Trophoblast cell (in vitro differentiated cells and primary cell): ENCODE results near the gene PBX1.
A peak's percentile ranks its signal among the peaks of the same experiment; 100 is the strongest.

Source experiments
- DNase-seq, 2 donors: peaks; one replicate each; pipeline ENCODE4 v3.0.0-alpha.2; 2016
- H2AFZ ChIP-seq: 2 replicates; pipeline ENCODE4 v1.6.1; 2013; ENCODE audit warnings: low read length, moderate library complexity, mild to moderate bottlenecking; ENCODE audit not compliant: insufficient read depth, poor library complexity
- H2AK5ac ChIP-seq: 2 replicates; pipeline ENCODE4 v1.6.1; 2013; ENCODE audit warnings: mild to moderate bottlenecking, low read length
- H2BK120ac ChIP-seq: 2 replicates; pipeline ENCODE4 v1.6.1; 2013; ENCODE audit warnings: low read length, mild to moderate bottlenecking, moderate library complexity; ENCODE audit not compliant: insufficient read depth, poor library complexity
- H2BK12ac ChIP-seq: 2 replicates; pipeline ENCODE4 v1.6.1; 2013; ENCODE audit warnings: mild to moderate bottlenecking, low read length, moderate library complexity
- H2BK5ac ChIP-seq: 2 replicates; pipeline ENCODE4 v1.6.1; 2013; ENCODE audit warnings: low read length, low read depth, moderate library complexity, mild to moderate bottlenecking; ENCODE audit not compliant: poor library complexity
- H3K14ac ChIP-seq: 2 replicates; pipeline ENCODE4 v1.6.1; 2013; ENCODE audit warnings: mild to moderate bottlenecking, low read length
- H3K18ac ChIP-seq: 2 replicates; pipeline ENCODE4 v1.6.1; 2013; ENCODE audit warnings: mild to moderate bottlenecking, low read length
- H3K23ac ChIP-seq: 2 replicates; pipeline ENCODE4 v1.6.1; 2013; ENCODE audit warnings: low read length
- H3K27ac ChIP-seq: 2 replicates; pipeline ENCODE4 v1.5.1; 2013; ENCODE audit warnings: low read depth, mild to moderate bottlenecking, inconsistent platforms, low read length, moderate library complexity
- H3K27me3 ChIP-seq: 2 replicates; pipeline ENCODE4 v1.6.1; 2013; ENCODE audit warnings: inconsistent platforms, mild to moderate bottlenecking, low read length, moderate library complexity; ENCODE audit not compliant: insufficient read depth
- H3K36me3 ChIP-seq, 2 experiments: 1 replicate in 1 of 2; 2 replicates in 1 of 2; pipeline ENCODE4 v1.6.1; 2013; ENCODE audit warnings: low read length in 2 of 2, mild to moderate bottlenecking in 2 of 2, moderate library complexity in 1 of 2; ENCODE audit not compliant: insufficient read depth in 2 of 2, control insufficient read depth in 1 of 2
- H3K4ac ChIP-seq: 2 replicates; pipeline ENCODE4 v1.6.1; 2013; ENCODE audit warnings: low read depth, mild to moderate bottlenecking, low read length, moderate library complexity
- H3K4me1 ChIP-seq, 2 experiments: 1 replicate in 1 of 2; 2 replicates in 1 of 2; pipeline ENCODE4 v1.6.1; 2013; ENCODE audit warnings: low read length in 2 of 2, mild to moderate bottlenecking in 2 of 2, moderate library complexity in 1 of 2; ENCODE audit not compliant: insufficient read depth in 2 of 2, control insufficient read depth in 1 of 2
- H3K4me2 ChIP-seq: 2 replicates; pipeline ENCODE4 v1.6.1; 2013; ENCODE audit warnings: inconsistent platforms, mild to moderate bottlenecking, low read length, moderate library complexity
- H3K4me3 ChIP-seq: 2 replicates; pipeline ENCODE4 v1.5.1; 2013; ENCODE audit warnings: mild to moderate bottlenecking, low read depth, low read length, inconsistent platforms
- H3K79me1 ChIP-seq: one replicate; pipeline ENCODE4 v1.6.1; 2013; ENCODE audit warnings: low read length
- H3K79me2 ChIP-seq: 2 replicates; pipeline ENCODE4 v1.6.1; 2013; ENCODE audit warnings: low read length, mild to moderate bottlenecking; ENCODE audit not compliant: control insufficient read depth, insufficient read depth, poor library complexity
- H3K9ac ChIP-seq: 2 replicates; pipeline ENCODE4 v1.6.1; 2013; ENCODE audit warnings: mild to moderate bottlenecking, low read length
- H3K9me3 ChIP-seq: 2 replicates; pipeline ENCODE4 v1.6.1; 2013; ENCODE audit warnings: low read depth, mild to moderate bottlenecking, control low read depth, inconsistent platforms, low read length; ENCODE audit not compliant: insufficient read depth
- H4K12ac ChIP-seq: 2 replicates; pipeline ENCODE4 v1.6.1; 2013; ENCODE audit warnings: low read depth, mild to moderate bottlenecking, low read length, moderate library complexity
- H4K8ac ChIP-seq: 2 replicates; pipeline ENCODE4 v1.6.1; 2013; ENCODE audit warnings: low read depth, mild to moderate bottlenecking, low read length, moderate library complexity
- H4K91ac ChIP-seq: one replicate; pipeline ENCODE4 v1.6.1; 2013; ENCODE audit warnings: low read depth, mild to moderate bottlenecking, low read length, moderate library complexity
- WGBS: extraction: QIAGEN DNeasy Blood & Tissue Kit; methylation state at CpG from one replicate; pipeline ENCODE4 v1.1.7; 2013; ENCODE audit warnings: missing lambda C conversion rate; ENCODE audit not compliant: insufficient read length, insufficient coverage; ENCODE audit errors: extremely low coverage; 5-methylcytosine and 5-hydroxymethylcytosine counted together

The PBX1 gene

GRCh38 chr1:164754088-164754600 lies 195.2 kb downstream of the PBX1 start:
- Histone ChIP-seq H4K8ac (peak overlapping the region; percentile 40), H2BK12ac (peak overlapping the region; percentile 19), H3K27me3 (no peaks in the 10 kb centered on the region), H3K18ac (peak overlapping the region; percentile 79), H3K9me3 (no peaks in the 10 kb centered on the region), H2BK5ac (no peak overlapping the region), H3K9ac (no peak overlapping the region), H3K4me1 (peaks cover 0 to 8% of the 10 kb centered on the region in 2 experiments), H3K27ac (no peak overlapping the region), H3K36me3 (no peaks in the 10 kb centered on the region), H2AFZ (no peak overlapping the region), H3K4me3 (no peak overlapping the region), H3K79me1 (peaks cover 5% of the 10 kb centered on the region), H3K4ac (peak overlapping the region; percentile 24), H3K4me2 (no peak overlapping the region), H4K12ac (no peak overlapping the region), H3K23ac (no peak overlapping the region), H3K14ac (peak overlapping the region; percentile 34), H3K79me2 (no peaks in the 10 kb centered on the region), H2BK120ac (peak overlapping the region; percentile 27), H4K91ac (no peak overlapping the region), H2AK5ac (no peak overlapping the region)
- WGBS = no CpG with 5 or more reads among the region's 8 CpGs
- no peak for DNase-seq

- Histone ChIP-seq H3K9me3 (no peaks in the 10 kb centered on the region), H3K4me1 (peaks cover 3 to 5% of the 10 kb centered on the region in 2 experiments), H3K4me3 (no peak overlapping the region), H3K9ac (peak overlapping the region; percentile 24), H3K36me3 (peaks cover 0 to 3% of the 10 kb centered on the region in 2 experiments), H3K27me3 (no peaks in the 10 kb centered on the region), H3K14ac (no peak overlapping the region), H2BK120ac (no peak overlapping the region), H3K23ac (no peak overlapping the region), H3K27ac (no peak overlapping the region), H3K79me2 (peaks cover 2% of the 10 kb centered on the region), H3K79me1 (peaks cover 5% of the 10 kb centered on the region), H2BK5ac (no peak overlapping the region), H4K8ac (peak overlapping the region; percentile 22), H4K91ac (no peak overlapping the region), H3K18ac (peak overlapping the region; percentile 61), H3K4ac (no peak overlapping the region), H2AFZ (no peak overlapping the region), H3K4me2 (no peak overlapping the region), H2AK5ac (no peak overlapping the region), H2BK12ac (no peak overlapping the region), H4K12ac (no peak overlapping the region)
- no CpG with 5 or more reads among the region's 4 CpGs for WGBS
- peak in 1 of 2 donors; percentile 28 for DNase-seq
Observed at GRCh38 chr1:164755690-164756089, 196.7 kb downstream of the PBX1 start.

GRCh38 chr1:164756741-164757140 lies 197.8 kb downstream of the PBX1 start:
- Histone ChIP-seq H3K36me3 (peaks cover 0 to 3% of the 10 kb centered on the region in 2 experiments), H3K18ac (no peak overlapping the region), H2BK5ac (no peak overlapping the region), H2AFZ (no peak overlapping the region), H4K12ac (no peak overlapping the region), H2AK5ac (no peak overlapping the region), H3K4me3 (no peak overlapping the region), H3K4ac (no peak overlapping the region), H3K4me1 (peaks cover 3 to 5% of the 10 kb centered on the region in 2 experiments), H3K9me3 (no peaks in the 10 kb centered on the region), H2BK12ac (no peak overlapping the region), H2BK120ac (no peak overlapping the region), H4K91ac (no peak overlapping the region), H3K27me3 (no peaks in the 10 kb centered on the region), H3K79me1 (peaks cover 5% of the 10 kb centered on the region), H3K23ac (no peak overlapping the region), H4K8ac (no peak overlapping the region), H3K9ac (no peak overlapping the region), H3K14ac (no peak overlapping the region), H3K27ac (no peak overlapping the region), H3K4me2 (no peak overlapping the region), H3K79me2 (peaks cover 2% of the 10 kb centered on the region)
- whole genome bisulfite sequencing = no CpG with 5 or more reads among the region's 1 CpG
- DNase-seq = peak in 1 of 2 donors; percentile 69

GRCh38 chr1:164757625-164758024 lies 198.6 kb downstream of the PBX1 start:
- Histone ChIP-seq H3K79me1 (peaks cover 5% of the 10 kb centered on the region), H3K18ac (no peak overlapping the region), H3K27me3 (no peaks in the 10 kb centered on the region), H3K9ac (no peak overlapping the region), H3K23ac (no peak overlapping the region), H3K9me3 (no peaks in the 10 kb centered on the region), H2BK120ac (no peak overlapping the region), H4K8ac (no peak overlapping the region), H3K4me3 (no peak overlapping the region), H3K36me3 (peaks cover 0 to 3% of the 10 kb centered on the region in 2 experiments), H3K27ac (no peak overlapping the region), H3K14ac (no peak overlapping the region), H3K4ac (no peak overlapping the region), H2AK5ac (no peak overlapping the region), H4K91ac (no peak overlapping the region), H2BK5ac (no peak overlapping the region), H3K79me2 (peaks cover 2% of the 10 kb centered on the region), H3K4me2 (no peak overlapping the region), H4K12ac (no peak overlapping the region), H2AFZ (no peak overlapping the region), H2BK12ac (no peak overlapping the region), H3K4me1 (peaks cover 3 to 5% of the 10 kb centered on the region in 2 experiments)
- no CpG with 5 or more reads among the region's 1 CpG for WGBS
- no peak for DNase-seq
